RCC 7860 (cell line): ENCODE results near the gene FBXO21.
"Not testable (repeated sequence)": the region's sequence is repeated elsewhere in the genome, so short reads cannot be mapped to it uniquely, and the experiment has no call there.

Source experiments
- DNase-seq: peaks from one replicate; pipeline ENCODE4 v3.0.0-alpha.2; 2015; ENCODE audit warnings: low spot score
- FAIRE-seq: peaks from 2 replicates; lab custom pipeline; 2012; peaks lifted over from hg19 to GRCh38; lab: Jason Lieb, UNC

FBXO21 gene

GRCh38 chr12:117202556-117202955, 12.3 kb upstream of the FBXO21 start:
- FAIRE-seq (no peak), DNase-seq (no peak)

- DNase-seq: no peak
- FAIRE-seq: no peak
These were observed 11.8 kb upstream of the FBXO21 start for GRCh38 chr12:117202033-117202432.

- not testable (repeated sequence) for DNase-seq, FAIRE-seq
These were observed 9.9 kb upstream of the FBXO21 start for GRCh38 chr12:117199956-117200744.

- not testable (repeated sequence) for FAIRE-seq, DNase-seq
These were observed 6.1 kb upstream of the FBXO21 start for GRCh38 chr12:117196334-117196733.

- not testable (repeated sequence) for DNase-seq
These were observed 4.8 kb upstream of the FBXO21 start for GRCh38 chr12:117195027-117195426.

GRCh38 chr12:117193903-117194302, 3.6 kb upstream of the FBXO21 start:
- no peak for DNase-seq
- no peak for FAIRE-seq

More at GRCh38 chr12:117195027-117195426, 4.8 kb upstream of the FBXO21 start:
- FAIRE-seq: not testable (repeated sequence)

- not testable (repeated sequence) for DNase-seq, FAIRE-seq
These were observed 2.3 kb upstream of the FBXO21 start for GRCh38 chr12:117192581-117192980.

- DNase-seq: no peak
- FAIRE-seq: no peak
These were observed 1.8 kb upstream of the FBXO21 start for GRCh38 chr12:117192057-117192456.

GRCh38 chr12:117189725-117190209, 503 bp downstream of the FBXO21 start:
- DNase-seq (no peak), FAIRE-seq (no peak)

- no peak for DNase-seq
- no peak for FAIRE-seq
These were observed 1.1 kb downstream of the FBXO21 start for GRCh38 chr12:117188961-117189724.

- FAIRE-seq (no peak), DNase-seq (no peak)
These were observed 2.1 kb downstream of the FBXO21 start for GRCh38 chr12:117188121-117188665.

- DNase-seq (no peak), FAIRE-seq (no peak)
These were observed 2.8 kb downstream of the FBXO21 start for GRCh38 chr12:117187421-117187820.

GRCh38 chr12:117182866-117183265, 7.4 kb downstream of the FBXO21 start:
- FAIRE-seq: no peak

GRCh38 chr12:117181468-117181843, 8.8 kb downstream of the FBXO21 start:
- FAIRE-seq, DNase-seq: not testable (repeated sequence)

More at GRCh38 chr12:117182866-117183265, 7.4 kb downstream of the FBXO21 start:
- DNase-seq: no peak

- no peak for DNase-seq
These were observed 9.4 kb downstream of the FBXO21 start for GRCh38 chr12:117180758-117181467.

GRCh38 chr12:117178745-117179144, 11.5 kb downstream of the FBXO21 start:
- no peak for FAIRE-seq
- DNase-seq: no peak

More at GRCh38 chr12:117180758-117181467, 9.4 kb downstream of the FBXO21 start:
- FAIRE-seq: no peak

- no peak for DNase-seq
- FAIRE-seq: no peak
These were observed 12.0 kb downstream of the FBXO21 start for GRCh38 chr12:117178301-117178700.

- FAIRE-seq (no peak), DNase-seq (no peak)
These were observed 18.1 kb downstream of the FBXO21 start for GRCh38 chr12:117172168-117172567.

- FAIRE-seq: no peak
- DNase-seq: no peak
These were observed 18.6 kb downstream of the FBXO21 start for GRCh38 chr12:117171499-117172162.

GRCh38 chr12:117169548-117169947, 20.7 kb downstream of the FBXO21 start:
- FAIRE-seq: no peak

More at GRCh38 chr12:117169548-117169947, 20.7 kb downstream of the FBXO21 start:
- no peak for DNase-seq
